Prostate gland (tissue), 2 donors: ENCODE data around the gene ULK4. TPM values are rescaled to one million over a fixed set of nuclear protein-coding genes. Genes with fewer than 3 reads are reported as not detected.

ENCODE experiments used
- DNase-seq: peaks from one replicate; pipeline ENCODE4 v3.0.0-alpha.2; 2019; ENCODE audit warnings: low spot score
- H3K27ac ChIP-seq, 2 donors: fragments of 200-600 bp; sonication (generic); 2 replicates each; pipeline ENCODE4 v1.5.1; 2017 to 2019
- H3K27me3 ChIP-seq: fragments of 200-600 bp; sonication (generic); replicated peaks from 2 replicates; pipeline ENCODE4 v1.5.1; 2019; ENCODE audit not compliant: insufficient read depth
- H3K36me3 ChIP-seq, 2 donors: fragments of 200-600 bp; sonication (generic); 1 replicate in 1 of 2; 2 replicates in 1 of 2; pipeline versions ENCODE4 v1.5.1 to v1.8.1; 2017 to 2019
- H3K4me1 ChIP-seq: fragments of 200-600 bp; sonication (generic); replicated peaks from 2 replicates; pipeline ENCODE4 v1.5.1; 2019
- H3K4me3 ChIP-seq, 2 donors: fragments of 200-600 bp; sonication (generic); 2 replicates each; pipeline ENCODE4 v1.5.1; 2017 to 2019
- H3K9me3 ChIP-seq: fragments of 200-600 bp; sonication (generic); 2 replicates; pipeline ENCODE4 v1.5.1; 2017
- POLR2A ChIP-seq: fragments of 450-650 bp; IDR thresholded peaks from one replicate; pipeline ENCODE4 v1.6.1; 2016; ENCODE audit warnings: antibody characterized with exemption, mild to moderate bottlenecking
- POLR2AphosphoS5 ChIP-seq: sonication (generic); formaldehyde crosslinking; IDR thresholded peaks from one replicate; pipeline ENCODE4 v1.6.1; 2017; ENCODE audit warnings: antibody characterized with exemption
- WGBS: methylation state at CpG from one replicate; pipeline ENCODE4 v1.1.5; 2018; 5-methylcytosine and 5-hydroxymethylcytosine counted together
- intact Hi-C: fragments of 100-400 bp; cut with DNase I; formaldehyde crosslinking; loops from one replicate; pipeline ENCODE4 v1.14.2; 2022
- total RNA-seq, 2 donors: library from RNA; depleted of rRNA; stranded (reverse); fragments of >200 nt; gene quantifications; one replicate each; pipeline ENCODE4 v1.1.0, GENCODE V29; 2016
- TF ChIP-seq, protein P1 (sequence below), 4 experiments: fragments of 200-600 bp in 2 of 4; fragments of 450-650 bp in 2 of 4; sonication (generic) in 2 of 4; IDR thresholded peaks; 1 replicate in 3 of 4; 2 replicates in 1 of 4; pipeline ENCODE4 v1.5.1; 2016 to 2019; ENCODE audit warnings: antibody characterized with exemption in 4 of 4, mild to moderate bottlenecking in 2 of 4, moderate library complexity in 2 of 4

The ULK4 gene
- total RNA-seq, 2 donors from 2014 or later = 23.1 to 33.7 TPM

GRCh38 chr3:41960826-41961750 lies 815 bp downstream of the ULK4 start:
- Histone ChIP-seq H3K4me1 (no peaks in the 10 kb centered on the region), H3K9me3 (no peaks in the 10 kb centered on the region), H3K27me3 (no peaks in the 10 kb centered on the region), H3K27ac (peak overlapping the region; percentile 52 to 57), H3K4me3 (peak overlapping the region; percentile 59 to 66), H3K36me3 (no peaks in the 10 kb centered on the region)
- intact Hi-C loops = loop anchor here (2.0 kb wide), 1 partner anchor 54 kb away; no protein-coding TSS in a partner anchor
- TF ChIP-seq POLR2A (no peak), POLR2AphosphoS5 (no peak)
- TF ChIP-seq, protein P1, sequence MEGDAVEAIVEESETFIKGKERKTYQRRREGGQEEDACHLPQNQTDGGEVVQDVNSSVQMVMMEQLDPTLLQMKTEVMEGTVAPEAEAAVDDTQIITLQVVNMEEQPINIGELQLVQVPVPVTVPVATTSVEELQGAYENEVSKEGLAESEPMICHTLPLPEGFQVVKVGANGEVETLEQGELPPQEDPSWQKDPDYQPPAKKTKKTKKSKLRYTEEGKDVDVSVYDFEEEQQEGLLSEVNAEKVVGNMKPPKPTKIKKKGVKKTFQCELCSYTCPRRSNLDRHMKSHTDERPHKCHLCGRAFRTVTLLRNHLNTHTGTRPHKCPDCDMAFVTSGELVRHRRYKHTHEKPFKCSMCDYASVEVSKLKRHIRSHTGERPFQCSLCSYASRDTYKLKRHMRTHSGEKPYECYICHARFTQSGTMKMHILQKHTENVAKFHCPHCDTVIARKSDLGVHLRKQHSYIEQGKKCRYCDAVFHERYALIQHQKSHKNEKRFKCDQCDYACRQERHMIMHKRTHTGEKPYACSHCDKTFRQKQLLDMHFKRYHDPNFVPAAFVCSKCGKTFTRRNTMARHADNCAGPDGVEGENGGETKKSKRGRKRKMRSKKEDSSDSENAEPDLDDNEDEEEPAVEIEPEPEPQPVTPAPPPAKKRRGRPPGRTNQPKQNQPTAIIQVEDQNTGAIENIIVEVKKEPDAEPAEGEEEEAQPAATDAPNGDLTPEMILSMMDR (IDR thresholded peaks at IDR 0.05) = no peak
- under 1% methylated on average over 27 of the region's 45 CpGs for WGBS
- DNase-seq = peak; percentile 14

- Histone ChIP-seq H3K36me3 (no peaks in the 10 kb centered on the region), H3K27me3 (no peaks in the 10 kb centered on the region), H3K27ac (no peak overlapping the region), H3K9me3 (no peaks in the 10 kb centered on the region), H3K4me3 (no peak overlapping the region), H3K4me1 (no peaks in the 10 kb centered on the region)
- TF ChIP-seq POLR2AphosphoS5 = no peak
- TF ChIP-seq, protein P1 (IDR thresholded peaks at IDR 0.05) = no peak
- no peak for TF ChIP-seq POLR2A
- DNase-seq = no peak
- intact Hi-C loops = no loop called here
Measured at GRCh38 chr3:41956574-41956973, 5.3 kb downstream of the ULK4 start.

GRCh38 chr3:41955192-41955591 lies 6.7 kb downstream of the ULK4 start:
- H3K27me3 ChIP-seq = no peaks in the 10 kb centered on the region
- DNase-seq = no peak
- H3K27ac ChIP-seq = no peak overlapping the region
- intact Hi-C loops = no loop called here
- no peaks in the 10 kb centered on the region for H3K9me3 ChIP-seq
- WGBS = 91% methylated on average over 17 of the region's 18 CpGs
- TF ChIP-seq, protein P1 (IDR thresholded peaks at IDR 0.05) = no peak
- TF ChIP-seq POLR2AphosphoS5 (no peak), POLR2A (no peak)
- H3K4me3 ChIP-seq = no peak overlapping the region
- H3K36me3 ChIP-seq = no peaks in the 10 kb centered on the region
- no peaks in the 10 kb centered on the region for H3K4me1 ChIP-seq

- Histone ChIP-seq H3K27ac (no peak overlapping the region), H3K4me3 (no peak overlapping the region), H3K27me3 (no peaks in the 10 kb centered on the region), H3K36me3 (no peaks in the 10 kb centered on the region), H3K4me1 (no peaks in the 10 kb centered on the region), H3K9me3 (no peaks in the 10 kb centered on the region)
- no peak for DNase-seq
- TF ChIP-seq POLR2A (no peak), POLR2AphosphoS5 (no peak)
- TF ChIP-seq, protein P1 (IDR thresholded peaks at IDR 0.05) = no peak
- WGBS = 98% methylated on average over 3 of the region's 3 CpGs
- intact Hi-C loops = no loop called here
Measured at GRCh38 chr3:41943311-41943843, 18.5 kb downstream of the ULK4 start.
